IMR-90 (cell line): ENCODE results near the gene YIPF7. TPM values are rescaled to one million over a fixed set of nuclear protein-coding genes. Genes with fewer than 3 reads are reported as not detected.

Source experiments
- ATAC-seq: fragments of 200-7000 bp; cut with Tn5 transposase; 2 replicates; pipeline ENCODE4 v1.9.1; 2020; ENCODE audit warnings: low read depth, mild to moderate bottlenecking, moderate library complexity
- BruUV-seq: library from RNA; stranded (reverse); fragments of 400-500 nt; replicated peaks from 2 replicates; lab custom pipeline; 2021; lab: Mats Ljungman, UMichigan
- CTCF ChIA-PET: fragments of 300-600 bp; formaldehyde crosslinking; extraction: SDS; loops from one replicate; lab custom pipeline; 2021; ENCODE audit warnings: antibody characterized with exemption; lab: Yijun Ruan, JAX
- POLR2A ChIA-PET: fragments of 300-600 bp; sonication (Branson Sonifier 250); formaldehyde crosslinking; loops from one replicate; lab custom pipeline; 2022; ENCODE audit warnings: antibody characterized with exemption; ENCODE audit not compliant: unreplicated experiment; lab: Charles Lee
- DNase-seq: peaks from one replicate; pipeline ENCODE4 v3.0.0; 2013
- H2AFZ ChIP-seq: replicated peaks from 2 replicates; pipeline ENCODE3; 2013; ENCODE audit warnings: low read length, mild to moderate bottlenecking; ENCODE audit not compliant: poor library complexity
- H2AK5ac ChIP-seq: 2 replicates; pipeline ENCODE4 v1.6.1; 2013; ENCODE audit warnings: low read depth, low read length, inconsistent platforms
- H2AK9ac ChIP-seq: replicated peaks from 2 replicates; pipeline ENCODE3; 2013; ENCODE audit warnings: mild to moderate bottlenecking, low read depth, low read length, moderate library complexity; ENCODE audit not compliant: poor library complexity
- H2BK120ac ChIP-seq: 2 replicates; pipeline ENCODE4 v1.6.1; 2013; ENCODE audit warnings: low read depth, low read length, inconsistent platforms
- H2BK15ac ChIP-seq: 3 replicates; pipeline ENCODE4 v1.6.1; 2013; ENCODE audit warnings: low read depth, low read length, inconsistent platforms
- H2BK20ac ChIP-seq: 2 replicates; pipeline ENCODE4 v1.6.1; 2013; ENCODE audit warnings: low read depth, mild to moderate bottlenecking, inconsistent platforms, low read length, moderate library complexity
- H2BK5ac ChIP-seq: 2 replicates; pipeline ENCODE4 v1.6.1; 2013; ENCODE audit warnings: mild to moderate bottlenecking, low read depth, low read length, inconsistent platforms; ENCODE audit not compliant: poor library complexity, severe bottlenecking
- H3K14ac ChIP-seq: replicated peaks from 2 replicates; pipeline ENCODE4 v1.6.1; 2013; ENCODE audit warnings: low read depth, low read length, inconsistent platforms
- H3K18ac ChIP-seq: 2 replicates; pipeline ENCODE4 v1.6.1; 2013; ENCODE audit warnings: low read depth, low read length, control low read depth
- H3K23ac ChIP-seq: 2 replicates; pipeline ENCODE4 v1.6.1; 2013; ENCODE audit warnings: low read depth, low read length, inconsistent platforms
- H3K27ac ChIP-seq: 2 replicates; pipeline ENCODE4 v1.5.1; 2013; ENCODE audit warnings: mild to moderate bottlenecking, control low read depth, low read length; ENCODE audit not compliant: insufficient read depth
- H3K27me3 ChIP-seq: 2 replicates; pipeline ENCODE4 v1.6.1; 2013; ENCODE audit warnings: low read length; ENCODE audit not compliant: control insufficient read depth, insufficient read depth
- H3K36me3 ChIP-seq: 2 replicates; pipeline ENCODE4 v1.6.1; 2013; ENCODE audit warnings: low read length, mixed read lengths; ENCODE audit not compliant: control insufficient read depth, insufficient read depth
- H3K4ac ChIP-seq: 2 replicates; pipeline ENCODE4 v1.6.1; 2013; ENCODE audit warnings: low read depth, low read length, inconsistent platforms
- H3K4me1 ChIP-seq: 2 replicates; pipeline ENCODE4 v1.6.1; 2013; ENCODE audit warnings: low read length, mixed read lengths; ENCODE audit not compliant: control insufficient read depth, insufficient read depth
- H3K4me2 ChIP-seq: 2 replicates; pipeline ENCODE4 v1.6.1; 2013; ENCODE audit warnings: low read depth, mild to moderate bottlenecking, control low read depth, low read length, moderate library complexity
- H3K4me3 ChIP-seq: 2 replicates; pipeline ENCODE4 v1.5.1; 2013; ENCODE audit warnings: low read depth, mild to moderate bottlenecking, control low read depth, low read length, moderate library complexity; ENCODE audit not compliant: insufficient read depth
- H3K56ac ChIP-seq: 2 replicates; pipeline ENCODE4 v1.6.1; 2013; ENCODE audit warnings: low read length, inconsistent platforms; ENCODE audit not compliant: insufficient read depth; ENCODE audit errors: extremely low read depth
- H3K79me1 ChIP-seq, 2 experiments: 2 replicates each; pipeline ENCODE4 v1.6.1; 2013; ENCODE audit warnings: low read length in 2 of 2, inconsistent platforms in 1 of 2, low read depth in 1 of 2
- H3K9ac ChIP-seq: 2 replicates; pipeline ENCODE4 v1.6.1; 2013; ENCODE audit warnings: low read depth, low read length, control low read depth
- H3K9me1 ChIP-seq: 2 replicates; pipeline ENCODE4 v1.6.1; 2013; ENCODE audit warnings: low read length, inconsistent platforms; ENCODE audit not compliant: insufficient read depth
- H3K9me3 ChIP-seq: 2 replicates; pipeline ENCODE4 v1.6.1; 2013; ENCODE audit warnings: low read length; ENCODE audit not compliant: control insufficient read depth, insufficient read depth
- H4K20me1 ChIP-seq: 2 replicates; pipeline ENCODE4 v1.6.1; 2013; ENCODE audit warnings: low read length, inconsistent platforms; ENCODE audit not compliant: insufficient read depth
- H4K5ac ChIP-seq: 2 replicates; pipeline ENCODE4 v1.6.1; 2013; ENCODE audit warnings: mild to moderate bottlenecking, low read depth, low read length, control low read depth
- H4K8ac ChIP-seq, 2 experiments: 2 replicates each; pipeline ENCODE4 v1.6.1; 2013; ENCODE audit warnings: low read depth in 2 of 2, low read length in 2 of 2, control low read depth in 1 of 2, inconsistent platforms in 1 of 2
- H4K91ac ChIP-seq: 2 replicates; pipeline ENCODE4 v1.6.1; 2013; ENCODE audit warnings: low read depth, low read length, inconsistent platforms; ENCODE audit not compliant: insufficient read depth
- CEBPB ChIP-seq: IDR thresholded peaks from 2 replicates; pipeline ENCODE4 v1.6.1; 2012; ENCODE audit warnings: low read depth, low read length, improper control_type of control experiment
- CHD1 ChIP-seq: IDR thresholded peaks from 2 replicates; pipeline ENCODE4 v1.6.1; 2012; ENCODE audit warnings: low read depth, low read length, improper control_type of control experiment
- FOS ChIP-seq: fragments of 150-350 bp; IDR thresholded peaks from 2 replicates; pipeline ENCODE4 v1.6.1; 2016; ENCODE audit warnings: low read depth, low read length
- MXI1 ChIP-seq: IDR thresholded peaks from 2 replicates; pipeline ENCODE4 v1.6.1; 2012; ENCODE audit warnings: low read depth, mild to moderate bottlenecking, low read length, moderate library complexity, borderline replicate concordance
- POLR2A ChIP-seq: IDR thresholded peaks from 2 replicates; pipeline ENCODE4 v1.6.1; 2012; ENCODE audit warnings: mild to moderate bottlenecking, low read depth, low read length
- WGBS, 2 experiments: methylation state at CpG; one replicate each; pipeline versions ENCODE4 v1.1.5 to v1.1.7; 2013; ENCODE audit warnings: missing lambda C conversion rate in 2 of 2; ENCODE audit not compliant: insufficient read length in 1 of 2; ENCODE audit errors: extremely low coverage in 2 of 2; 5-methylcytosine and 5-hydroxymethylcytosine counted together
- dilution Hi-C: fragments of 300-500 bp; cut with HindIII; formaldehyde crosslinking; loops from one replicate; pipeline ENCODE4 v1.14.3; 2018; ENCODE audit warnings: low sequenced_read_pairs; ENCODE audit not compliant: unreplicated experiment
- in situ Hi-C: fragments of 300-500 bp; cut with MboI; formaldehyde crosslinking; loops from 3 replicates; pipeline ENCODE4 v1.14.3; 2019; ENCODE audit warnings: low sequenced_read_pairs, inconsistent platforms, mixed read lengths
- intact Hi-C: fragments of 100-400 bp; cut with micrococcal nuclease; formaldehyde crosslinking; loops from 2 replicates; pipeline ENCODE4 v1.10.0; 2022
- polyA plus RNA-seq, 3 experiments: library from polyadenylated mRNA; depleted of rRNA; stranded (reverse); fragments of >200 nt; gene quantifications; 2 replicates each; pipeline ENCODE4 v1.2.3, GENCODE V29; 2012; ENCODE audit warnings: low replicate concordance in 1 of 3
- total RNA-seq: library from RNA; depleted of rRNA; stranded (reverse); fragments of >200 nt; gene quantifications from 2 replicates; pipeline ENCODE4 v1.2.3, GENCODE V29; 2012

YIPF7 gene
- total and polyA plus RNA-seq, 2 of the 4 experiments (the other 2 are of a cell fraction), result not detected

- TF ChIP-seq MXI1 (peak; percentile 90), CHD1 (no peak), CEBPB (no peak)
These were observed 26.9 kb upstream of the YIPF7 start, which contains the start of gene GUF1 (continued) for GRCh38 chr4:44678094-44679041.

GRCh38 chr4:44675366-44675765 lies 23.9 kb upstream of the YIPF7 start:
- no peak overlapping the region for H3K14ac ChIP-seq
- H2AK5ac ChIP-seq, result no peak overlapping the region
- no peak overlapping the region for H3K27ac ChIP-seq
- intact Hi-C loops, result no loop called here
- peaks cover 4 to 14% of the 10 kb centered on the region in 2 experiments; a peak in 3 of 4 replicates for H3K79me1 ChIP-seq
- H3K4me2 ChIP-seq, result no peak overlapping the region
- no peaks in the 10 kb centered on the region for H4K20me1 ChIP-seq
- no peaks in the 10 kb centered on the region for H3K9me3 ChIP-seq
- no peak overlapping the region for H3K56ac ChIP-seq
- H3K36me3 ChIP-seq, result no peaks in the 10 kb centered on the region
- no peaks in the 10 kb centered on the region for H3K4me1 ChIP-seq
- no peak overlapping the region for H3K23ac ChIP-seq
- in situ Hi-C loops, result no loop called here
- POLR2A ChIA-PET, result no interaction called here
- H3K9me1 ChIP-seq, result no peaks in the 10 kb centered on the region
- H2BK15ac ChIP-seq, result no peak overlapping the region
- H4K91ac ChIP-seq, result no peak overlapping the region
- dilution Hi-C loops, result no loop called here
- ATAC-seq, result no peak
- TF ChIP-seq POLR2A (no peak), FOS (no peak)
- no TSS peak for BruUV-seq
- H3K9ac ChIP-seq, result no peak overlapping the region
- H4K5ac ChIP-seq, result no peak overlapping the region
- H3K4me3 ChIP-seq, result no peak overlapping the region
- H3K27me3 ChIP-seq, result no peaks in the 10 kb centered on the region
- H2AFZ ChIP-seq, result no peak overlapping the region
- H2BK20ac ChIP-seq, result no peak overlapping the region
- no peak overlapping the region for H3K4ac ChIP-seq
- H2BK5ac ChIP-seq, result no peak overlapping the region
- CTCF ChIA-PET, result no interaction called here
- no peak overlapping the region for H2BK120ac ChIP-seq
- no CpG with 5 or more reads among the region's 5 CpGs for WGBS, 2 experiments
- DNase-seq, result no peak
- H3K18ac ChIP-seq, result no peak overlapping the region
- no peak overlapping the region for H4K8ac ChIP-seq
- H2AK9ac ChIP-seq, result no peak overlapping the region
